ENCODE measurements around the gene CA10.

The CA10 gene

DNA sequence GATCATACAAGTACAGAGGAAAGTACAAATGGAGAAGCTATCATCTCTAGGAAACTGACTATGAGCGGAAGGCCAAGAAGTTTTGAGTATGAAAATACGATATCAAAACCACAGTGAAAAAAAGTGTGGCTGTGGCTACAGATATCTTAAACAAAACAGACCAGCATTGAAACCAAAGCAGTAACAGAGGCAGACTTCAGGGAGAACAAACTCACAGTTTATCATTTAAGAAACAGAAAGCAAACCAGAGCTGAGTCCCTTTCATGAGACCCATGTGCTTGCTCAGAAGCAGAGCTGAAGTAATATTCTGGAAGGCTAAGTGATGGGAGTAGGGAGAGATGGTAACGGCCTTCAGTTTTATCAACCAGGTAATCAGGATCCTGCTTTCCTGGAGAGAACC is 317.8 kb downstream of the CA10 start:
- H3K9me2 ChIP-seq (replicated peaks; ENCODE audit: control insufficient read depth, low read length), result no peaks in the 10 kb centered on the region
- no peaks in the 10 kb centered on the region for H3K79me2 ChIP-seq (ENCODE audit: control insufficient read depth, low read length)
- H3K4me1 ChIP-seq (ENCODE audit: control insufficient read depth, low read length), result no peaks in the 10 kb centered on the region
- no peak overlapping the region for H3K27ac ChIP-seq (ENCODE audit: low read depth, low read length)
- no peaks in the 10 kb centered on the region for H3K9me3 ChIP-seq (ENCODE audit: control insufficient read depth, insufficient read depth, low read length)
- H3F3A ChIP-seq (ENCODE audit: control insufficient read depth, insufficient read depth), result no peaks in the 10 kb centered on the region
- H3K27me3 ChIP-seq (ENCODE audit: control insufficient read depth, low read length), result no peaks in the 10 kb centered on the region
- H3K4me3 ChIP-seq (ENCODE audit: low read length), result no peak overlapping the region
- H4K20me1 ChIP-seq (ENCODE audit: control insufficient read depth, insufficient read depth, low read depth, low read length), result no peaks in the 10 kb centered on the region
- no peaks in the 10 kb centered on the region for H3K36me3 ChIP-seq (ENCODE audit: control insufficient read depth, low read length)
- TF ChIP-seq, protein P1, sequence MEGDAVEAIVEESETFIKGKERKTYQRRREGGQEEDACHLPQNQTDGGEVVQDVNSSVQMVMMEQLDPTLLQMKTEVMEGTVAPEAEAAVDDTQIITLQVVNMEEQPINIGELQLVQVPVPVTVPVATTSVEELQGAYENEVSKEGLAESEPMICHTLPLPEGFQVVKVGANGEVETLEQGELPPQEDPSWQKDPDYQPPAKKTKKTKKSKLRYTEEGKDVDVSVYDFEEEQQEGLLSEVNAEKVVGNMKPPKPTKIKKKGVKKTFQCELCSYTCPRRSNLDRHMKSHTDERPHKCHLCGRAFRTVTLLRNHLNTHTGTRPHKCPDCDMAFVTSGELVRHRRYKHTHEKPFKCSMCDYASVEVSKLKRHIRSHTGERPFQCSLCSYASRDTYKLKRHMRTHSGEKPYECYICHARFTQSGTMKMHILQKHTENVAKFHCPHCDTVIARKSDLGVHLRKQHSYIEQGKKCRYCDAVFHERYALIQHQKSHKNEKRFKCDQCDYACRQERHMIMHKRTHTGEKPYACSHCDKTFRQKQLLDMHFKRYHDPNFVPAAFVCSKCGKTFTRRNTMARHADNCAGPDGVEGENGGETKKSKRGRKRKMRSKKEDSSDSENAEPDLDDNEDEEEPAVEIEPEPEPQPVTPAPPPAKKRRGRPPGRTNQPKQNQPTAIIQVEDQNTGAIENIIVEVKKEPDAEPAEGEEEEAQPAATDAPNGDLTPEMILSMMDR (IDR thresholded peaks at IDR 0.05; ENCODE audit: low read depth, low read length, poor library complexity, severe bottlenecking), result no peak
- TF ChIP-seq EZH2phosphoT487 (IDR thresholded peaks at IDR 0.05; ENCODE audit: borderline replicate concordance, low read length), result no peak
- no peak overlapping the region for H3K4me2 ChIP-seq (ENCODE audit: low read length)

DNA sequence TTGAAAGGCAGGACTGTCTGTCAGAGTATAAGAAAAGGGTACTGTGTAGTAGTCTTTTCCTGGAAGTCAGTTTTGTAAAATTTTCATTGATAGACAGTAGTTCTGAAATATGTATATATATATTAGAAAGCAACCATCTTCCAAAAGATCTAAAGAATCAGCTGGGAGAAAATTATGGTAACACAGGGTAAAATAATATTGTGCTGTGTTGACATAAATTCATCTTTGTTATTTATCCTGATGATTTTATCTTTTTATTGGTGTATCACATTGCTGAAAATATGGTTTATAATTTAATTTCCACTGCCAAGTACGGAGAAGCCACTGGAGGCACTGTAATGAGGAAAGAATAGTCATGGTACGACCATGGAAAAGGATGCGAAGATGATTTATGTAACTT is 324.9 kb downstream of the CA10 start:
- H3K4me1 ChIP-seq (ENCODE audit: control insufficient read depth, low read length), result no peaks in the 10 kb centered on the region
- H3K79me2 ChIP-seq (ENCODE audit: control insufficient read depth, low read length), result no peaks in the 10 kb centered on the region
- no peak overlapping the region for H3K27ac ChIP-seq (ENCODE audit: low read depth, low read length)
- no peaks in the 10 kb centered on the region for H3K9me3 ChIP-seq (ENCODE audit: control insufficient read depth, insufficient read depth, low read length)
- no peaks in the 10 kb centered on the region for H3K27me3 ChIP-seq (ENCODE audit: control insufficient read depth, low read length)
- no peaks in the 10 kb centered on the region for H3K9me2 ChIP-seq (replicated peaks; ENCODE audit: control insufficient read depth, low read length)
- H4K20me1 ChIP-seq (ENCODE audit: control insufficient read depth, insufficient read depth, low read depth, low read length), result no peaks in the 10 kb centered on the region
- no peak overlapping the region for H3K4me3 ChIP-seq (ENCODE audit: low read length)
- H3K4me2 ChIP-seq (ENCODE audit: low read length), result no peak overlapping the region
- no peaks in the 10 kb centered on the region for H3F3A ChIP-seq (ENCODE audit: control insufficient read depth, insufficient read depth)
- TF ChIP-seq, protein P1 (IDR thresholded peaks at IDR 0.05; ENCODE audit: low read depth, low read length, poor library complexity, severe bottlenecking), result no peak
- no peak for TF ChIP-seq EZH2phosphoT487 (IDR thresholded peaks at IDR 0.05; ENCODE audit: borderline replicate concordance, low read length)
- H3K36me3 ChIP-seq (ENCODE audit: control insufficient read depth, low read length), result no peaks in the 10 kb centered on the region

DNA sequence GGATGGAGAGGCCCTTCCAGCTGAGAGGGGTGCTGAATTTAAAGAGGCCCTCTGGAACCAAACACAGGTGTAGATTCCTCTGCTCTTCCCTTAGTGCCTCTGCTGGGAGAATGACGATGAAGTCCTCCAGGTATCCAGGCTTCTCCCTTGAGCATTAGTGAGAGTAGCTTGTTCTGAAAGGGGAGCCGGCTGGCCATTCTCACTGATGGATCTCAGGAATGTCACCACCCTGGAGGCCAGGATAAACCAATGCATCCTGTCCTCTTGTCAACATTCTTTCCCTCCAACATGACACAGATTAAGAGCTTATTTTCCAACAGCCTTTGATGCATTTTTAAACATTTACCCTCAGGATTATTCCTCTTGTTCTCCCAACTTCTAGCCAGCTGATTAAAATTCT is 325.5 kb downstream of the CA10 start:
- Histone ChIP-seq H3K4me2 (ENCODE audit: low read length) (no peak overlapping the region), H3K79me2 (ENCODE audit: control insufficient read depth, low read length) (no peaks in the 10 kb centered on the region), H3K9me3 (ENCODE audit: control insufficient read depth, insufficient read depth, low read length) (no peaks in the 10 kb centered on the region), H4K20me1 (ENCODE audit: control insufficient read depth, insufficient read depth, low read depth, low read length) (no peaks in the 10 kb centered on the region), H3K4me1 (ENCODE audit: control insufficient read depth, low read length) (no peaks in the 10 kb centered on the region), H3K27ac (ENCODE audit: low read depth, low read length) (no peak overlapping the region), H3K27me3 (ENCODE audit: control insufficient read depth, low read length) (no peaks in the 10 kb centered on the region), H3K36me3 (ENCODE audit: control insufficient read depth, low read length) (no peaks in the 10 kb centered on the region), H3K9me2 (replicated peaks; ENCODE audit: control insufficient read depth, low read length) (no peaks in the 10 kb centered on the region), H3K4me3 (ENCODE audit: low read length) (no peak overlapping the region), H3F3A (ENCODE audit: control insufficient read depth, insufficient read depth) (no peaks in the 10 kb centered on the region)
- TF ChIP-seq, protein P1 (IDR thresholded peaks at IDR 0.05; ENCODE audit: low read depth, low read length, poor library complexity, severe bottlenecking), result no peak
- TF ChIP-seq EZH2phosphoT487 (IDR thresholded peaks at IDR 0.05; ENCODE audit: borderline replicate concordance, low read length), result no peak

DNA sequence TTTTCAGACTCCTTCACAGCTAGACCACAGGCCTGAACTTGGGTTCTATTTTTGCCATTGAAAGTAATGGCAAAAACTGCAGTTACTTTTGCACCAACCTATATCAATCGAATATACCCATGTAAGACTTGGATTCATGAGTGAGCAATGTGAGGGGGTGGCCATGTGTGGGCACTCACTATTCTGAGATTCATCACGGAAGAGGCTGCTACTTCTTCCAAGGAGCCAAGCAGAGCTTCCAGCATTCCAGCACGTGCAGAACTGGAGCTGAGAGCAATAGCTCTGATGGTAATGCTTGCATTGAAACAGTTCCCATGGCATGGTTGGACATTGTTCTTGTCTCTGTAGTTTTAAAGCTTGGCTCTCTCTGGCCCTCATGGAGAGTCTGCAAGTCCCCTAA is 327.6 kb downstream of the CA10 start:
- Histone ChIP-seq H3K4me1 (ENCODE audit: control insufficient read depth, low read length) (no peaks in the 10 kb centered on the region), H3K9me3 (ENCODE audit: control insufficient read depth, insufficient read depth, low read length) (no peaks in the 10 kb centered on the region), H3K4me3 (ENCODE audit: low read length) (no peak overlapping the region), H3K36me3 (ENCODE audit: control insufficient read depth, low read length) (no peaks in the 10 kb centered on the region), H3F3A (ENCODE audit: control insufficient read depth, insufficient read depth) (no peaks in the 10 kb centered on the region), H4K20me1 (ENCODE audit: control insufficient read depth, insufficient read depth, low read depth, low read length) (no peaks in the 10 kb centered on the region), H3K4me2 (ENCODE audit: low read length) (no peak overlapping the region), H3K79me2 (ENCODE audit: control insufficient read depth, low read length) (no peaks in the 10 kb centered on the region), H3K27ac (ENCODE audit: low read depth, low read length) (no peak overlapping the region), H3K9me2 (replicated peaks; ENCODE audit: control insufficient read depth, low read length) (no peaks in the 10 kb centered on the region), H3K27me3 (ENCODE audit: control insufficient read depth, low read length) (no peaks in the 10 kb centered on the region)
- TF ChIP-seq, protein P1 (IDR thresholded peaks at IDR 0.05; ENCODE audit: low read depth, low read length, poor library complexity, severe bottlenecking), result no peak
- no peak for TF ChIP-seq EZH2phosphoT487 (IDR thresholded peaks at IDR 0.05; ENCODE audit: borderline replicate concordance, low read length)

Data from DOHH2 (cell line).